DOHH2 (cell line): ENCODE results near the gene ARRDC3.
"Not testable (repeated sequence)": the region's sequence is repeated elsewhere in the genome, so short reads cannot be mapped to it uniquely, and the experiment has no call there.

Experiments
- H3F3A ChIP-seq: fragments of 200-600 bp; sonication (generic), shearing (Covaris generic); 2 replicates; pipeline ENCODE4 v1.6.0; 2016; ENCODE audit warnings: antibody characterized with exemption, mild to moderate bottlenecking; ENCODE audit not compliant: control insufficient read depth, insufficient read depth
- H3K27ac ChIP-seq: fragments of 200-600 bp; sonication (generic); 2 replicates; pipeline ENCODE4 v1.5.1; 2014; ENCODE audit warnings: low read depth, mild to moderate bottlenecking, low read length, moderate library complexity
- H3K27me3 ChIP-seq: fragments of 200-600 bp; sonication (generic); 2 replicates; pipeline ENCODE4 v1.6.1; 2014; ENCODE audit warnings: mild to moderate bottlenecking, low read length, mixed read lengths; ENCODE audit not compliant: control insufficient read depth
- H3K36me3 ChIP-seq: fragments of 200-600 bp; sonication (generic); 2 replicates; pipeline ENCODE4 v1.6.1; 2014; ENCODE audit warnings: mild to moderate bottlenecking, low read length, moderate library complexity, mixed read lengths; ENCODE audit not compliant: control insufficient read depth
- H3K4me1 ChIP-seq: fragments of 200-600 bp; sonication (generic); 2 replicates; pipeline ENCODE4 v1.6.1; 2014; ENCODE audit warnings: mild to moderate bottlenecking, low read length, mixed read lengths; ENCODE audit not compliant: control insufficient read depth
- H3K4me2 ChIP-seq: fragments of 200-600 bp; sonication (generic); 2 replicates; pipeline ENCODE4 v1.6.0; 2014; ENCODE audit warnings: mild to moderate bottlenecking, low read length, moderate library complexity
- H3K4me3 ChIP-seq: fragments of 200-600 bp; sonication (generic); 2 replicates; pipeline ENCODE4 v1.5.1; 2014; ENCODE audit warnings: mild to moderate bottlenecking, low read length, mixed read lengths
- H3K79me2 ChIP-seq: fragments of 200-600 bp; sonication (generic); 2 replicates; pipeline ENCODE4 v1.6.1; 2014; ENCODE audit warnings: mild to moderate bottlenecking, low read length, mixed read lengths; ENCODE audit not compliant: control insufficient read depth
- H3K9me2 ChIP-seq: fragments of 200-600 bp; sonication (generic); replicated peaks from 2 replicates; pipeline ENCODE4 v1.6.1; 2014; ENCODE audit warnings: mild to moderate bottlenecking, low read length, mixed read lengths; ENCODE audit not compliant: control insufficient read depth
- H3K9me3 ChIP-seq: fragments of 200-600 bp; sonication (generic); 2 replicates; pipeline ENCODE4 v1.6.1; 2014; ENCODE audit warnings: antibody characterized with exemption, low read length, mixed read lengths; ENCODE audit not compliant: control insufficient read depth, insufficient read depth
- H4K20me1 ChIP-seq: fragments of 200-600 bp; sonication (generic); 2 replicates; pipeline ENCODE4 v1.6.0; 2014; ENCODE audit warnings: low read depth, mild to moderate bottlenecking, antibody characterized with exemption, low read length, moderate library complexity; ENCODE audit not compliant: control insufficient read depth, insufficient read depth
- CTCF ChIP-seq: fragments of 200-600 bp; sonication (generic); IDR thresholded peaks from one replicate; pipeline ENCODE4 v1.5.1; 2014; ENCODE audit warnings: antibody characterized with exemption, mild to moderate bottlenecking, low read depth, low read length; ENCODE audit not compliant: poor library complexity, severe bottlenecking
- EZH2phosphoT487 ChIP-seq: fragments of 200-600 bp; sonication (generic); IDR thresholded peaks from 2 replicates; pipeline ENCODE4 v1.6.1; 2017; ENCODE audit warnings: borderline replicate concordance, mild to moderate bottlenecking, antibody characterized with exemption, low read length, moderate library complexity, mixed read lengths

Gene ARRDC3

GRCh38 chr5:91401175-91401574 lies 18.1 kb upstream of the ARRDC3 start:
- Histone ChIP-seq H3K4me2 (no peak overlapping the region), H3K4me3 (no peak overlapping the region), H3K27me3 (no peaks in the 10 kb centered on the region), H3K9me3 (no peaks in the 10 kb centered on the region), H3K36me3 (no peaks in the 10 kb centered on the region), H3K4me1 (no peaks in the 10 kb centered on the region), H3F3A (no peaks in the 10 kb centered on the region), H3K27ac (no peak overlapping the region), H4K20me1 (no peaks in the 10 kb centered on the region), H3K9me2 (no peaks in the 10 kb centered on the region), H3K79me2 (no peaks in the 10 kb centered on the region)
- no peak for TF ChIP-seq CTCF
- TF ChIP-seq EZH2phosphoT487: no peak

GRCh38 chr5:91397791-91398190 lies 14.7 kb upstream of the ARRDC3 start:
- Histone ChIP-seq H3K4me1 (no peaks in the 10 kb centered on the region), H3K9me2 (no peaks in the 10 kb centered on the region), H3K9me3 (no peaks in the 10 kb centered on the region), H3F3A (no peaks in the 10 kb centered on the region), H3K79me2 (no peaks in the 10 kb centered on the region), H4K20me1 (no peaks in the 10 kb centered on the region), H3K27ac (no peak overlapping the region), H3K4me2 (no peak overlapping the region), H3K27me3 (no peaks in the 10 kb centered on the region), H3K36me3 (no peaks in the 10 kb centered on the region), H3K4me3 (no peak overlapping the region)
- no peak for TF ChIP-seq EZH2phosphoT487
- TF ChIP-seq CTCF: no peak

- no peaks in the 10 kb centered on the region for H3F3A ChIP-seq
- H3K9me3 ChIP-seq: no peaks in the 10 kb centered on the region
- H3K4me3 ChIP-seq: no peak overlapping the region
- H3K4me1 ChIP-seq: no peaks in the 10 kb centered on the region
- H3K27me3 ChIP-seq: no peaks in the 10 kb centered on the region
- no peaks in the 10 kb centered on the region for H3K79me2 ChIP-seq
- H3K36me3 ChIP-seq: no peaks in the 10 kb centered on the region
- no peaks in the 10 kb centered on the region for H4K20me1 ChIP-seq
- H3K4me2 ChIP-seq: no peak overlapping the region
- no peak for TF ChIP-seq CTCF
- TF ChIP-seq EZH2phosphoT487: no peak
- no peak overlapping the region for H3K27ac ChIP-seq
- no peaks in the 10 kb centered on the region for H3K9me2 ChIP-seq
Measured at GRCh38 chr5:91390268-91390667, 7.2 kb upstream of the ARRDC3 start.

GRCh38 chr5:91389555-91389954 lies 6.4 kb upstream of the ARRDC3 start:
- H3K27ac ChIP-seq, H3K79me2 ChIP-seq, H3K4me2 ChIP-seq, H3K9me2 ChIP-seq, H4K20me1 ChIP-seq, H3K4me3 ChIP-seq, H3K27me3 ChIP-seq, H3K9me3 ChIP-seq, H3K36me3 ChIP-seq, H3K4me1 ChIP-seq, H3F3A ChIP-seq: not testable (repeated sequence)
